H1 (cell line): Measurements from ENCODE around the gene ANP32D. TPM values are rescaled to one million over a fixed set of nuclear protein-coding genes. Genes with fewer than 3 reads are reported as not detected.
"Not testable (repeated sequence)": the region's sequence is repeated elsewhere in the genome, so short reads cannot be mapped to it uniquely, and the experiment has no call there.

Experiments
- CTCF ChIA-PET: fragments of 300-600 bp; sonication (Branson Sonifier 250); formaldehyde crosslinking; loops from one replicate; lab custom pipeline; 2021; ENCODE audit not compliant: partially characterized antibody; lab: Charles Lee
- POLR2A ChIA-PET: fragments of 300-600 bp; sonication (Branson Sonifier 250); formaldehyde crosslinking; loops from one replicate; lab custom pipeline; 2021; ENCODE audit warnings: inconsistent platforms; ENCODE audit not compliant: partially characterized antibody; lab: Charles Lee
- DNase-seq, 2 experiments: peaks; one replicate each; pipeline versions ENCODE4 v3.0.0 to v3.0.0-alpha.2; 2010 to 2022; ENCODE audit warnings: low spot score in 2 of 2, low read depth in 1 of 2, mixed read lengths in 1 of 2
- FAIRE-seq: peaks from 2 replicates; lab custom pipeline; 2011; peaks lifted over from hg19 to GRCh38; lab: Jason Lieb, UNC
- H2AFZ ChIP-seq: 2 replicates; pipeline ENCODE4 v1.8.1; 2012; ENCODE audit warnings: low read length, inconsistent platforms
- H2AK5ac ChIP-seq: 2 replicates; pipeline ENCODE4 v1.6.1; 2013; ENCODE audit warnings: low read depth, low read length
- H2BK120ac ChIP-seq: replicated peaks from 2 replicates; pipeline ENCODE3; 2013; ENCODE audit warnings: low read depth, low read length, inconsistent platforms
- H2BK12ac ChIP-seq: 2 replicates; pipeline ENCODE4 v1.6.1; 2013; ENCODE audit warnings: low read depth, low read length
- H2BK15ac ChIP-seq: 2 replicates; pipeline ENCODE4 v1.6.1; 2013; ENCODE audit warnings: low read length
- H2BK20ac ChIP-seq: 2 replicates; pipeline ENCODE4 v1.6.1; 2013; ENCODE audit warnings: low read length
- H2BK5ac ChIP-seq: 2 replicates; pipeline ENCODE4 v1.6.1; 2013; ENCODE audit warnings: low read depth, low read length
- H3K14ac ChIP-seq: 2 replicates; pipeline ENCODE4 v1.6.1; 2013; ENCODE audit warnings: inconsistent platforms; ENCODE audit not compliant: insufficient read length
- H3K18ac ChIP-seq: 2 replicates; pipeline ENCODE4 v1.6.1; 2013; ENCODE audit warnings: low read length; ENCODE audit errors: extremely low read depth
- H3K23ac ChIP-seq: 2 replicates; pipeline ENCODE4 v1.6.1; 2013; ENCODE audit warnings: inconsistent platforms; ENCODE audit not compliant: insufficient read length
- H3K23me2 ChIP-seq: 2 replicates; pipeline ENCODE4 v1.6.1; 2013; ENCODE audit warnings: low read depth, low read length
- H3K27ac ChIP-seq: 2 replicates; pipeline ENCODE4 v1.6.1; 2011; ENCODE audit warnings: low read depth, low read length, inconsistent platforms
- H3K27me3 ChIP-seq, 4 experiments: replicated peaks in 1 of 4; 1 replicate in 1 of 4; 2 replicates in 3 of 4; pipeline versions ENCODE4 v1.6.1 to v1.8.1; 2011 to 2013; ENCODE audit warnings: low read length in 3 of 4, mild to moderate bottlenecking in 3 of 4, inconsistent platforms in 2 of 4, mixed read lengths in 2 of 4, moderate library complexity in 1 of 4; ENCODE audit not compliant: control insufficient read depth in 3 of 4, insufficient read depth in 3 of 4; ENCODE audit errors: extremely low read depth in 1 of 4
- H3K36me3 ChIP-seq, 4 experiments: 2 replicates each; pipeline versions ENCODE4 v1.6.1 to v1.8.1; 2011 to 2013; ENCODE audit warnings: mild to moderate bottlenecking in 4 of 4, low read length in 3 of 4, moderate library complexity in 2 of 4, control low read depth in 1 of 4, inconsistent platforms in 1 of 4; ENCODE audit not compliant: insufficient read depth in 4 of 4, control insufficient read depth in 2 of 4
- H3K4ac ChIP-seq: replicated peaks from 2 replicates; pipeline ENCODE3; 2013; ENCODE audit warnings: low read length, low read depth, mixed read lengths, inconsistent platforms; ENCODE audit not compliant: insufficient read length
- H3K4me1 ChIP-seq, 4 experiments: replicated peaks in 1 of 4; 1 replicate in 1 of 4; 2 replicates in 3 of 4; pipeline versions ENCODE4 v1.6.1 to v1.8.1; 2011 to 2013; ENCODE audit warnings: low read length in 3 of 4, inconsistent platforms in 2 of 4, mixed read lengths in 1 of 4; ENCODE audit not compliant: insufficient read depth in 4 of 4, control insufficient read depth in 3 of 4
- H3K4me2 ChIP-seq, 2 experiments: 2 replicates each; pipeline versions ENCODE4 v1.6.1 to v1.8.1; 2011 to 2013; ENCODE audit warnings: low read depth in 2 of 2, low read length in 2 of 2, control low read depth in 1 of 2, inconsistent platforms in 1 of 2, mild to moderate bottlenecking in 1 of 2; ENCODE audit not compliant: insufficient read depth in 1 of 2
- H3K4me3 ChIP-seq, 4 experiments: fragments of 200-600, 300-600 bp in 1 of 4; sonication (generic), shearing (Covaris generic), sonication (Bioruptor Twin) in 1 of 4; 2 replicates each; pipeline versions ENCODE4 v1.5.1 to v1.8.1; 2011 to 2016; ENCODE audit warnings: low read length in 4 of 4, low read depth in 3 of 4, control low read depth in 2 of 4, inconsistent platforms in 2 of 4, mild to moderate bottlenecking in 2 of 4, mixed read lengths in 1 of 4, moderate library complexity in 1 of 4; ENCODE audit not compliant: insufficient read depth in 2 of 4; ENCODE audit errors: extremely low read depth in 1 of 4
- H3K56ac ChIP-seq: replicated peaks from 2 replicates; pipeline ENCODE3; 2013; ENCODE audit warnings: low read depth, mild to moderate bottlenecking, mixed read lengths, low read length, inconsistent platforms; ENCODE audit not compliant: insufficient read length
- H3K79me1 ChIP-seq: 2 replicates; pipeline ENCODE4 v1.6.1; 2013; ENCODE audit warnings: low read depth, low read length, control low read depth
- H3K79me2 ChIP-seq, 2 experiments: 2 replicates each; pipeline versions ENCODE4 v1.6.1 to v1.8.1; 2012 to 2013; ENCODE audit warnings: low read length in 2 of 2, mild to moderate bottlenecking in 2 of 2, inconsistent platforms in 1 of 2; ENCODE audit not compliant: insufficient read depth in 2 of 2, control insufficient read depth in 1 of 2
- H3K9ac ChIP-seq, 4 experiments: replicated peaks in 1 of 4; 1 replicate in 1 of 4; 2 replicates in 3 of 4; pipeline versions ENCODE4 v1.6.1 to v1.8.1; 2011 to 2013; ENCODE audit warnings: low read depth in 3 of 4, low read length in 3 of 4, control low read depth in 2 of 4, mild to moderate bottlenecking in 2 of 4, moderate library complexity in 2 of 4, inconsistent platforms in 1 of 4; ENCODE audit errors: extremely low read depth in 1 of 4
- H3K9me3 ChIP-seq, 2 experiments: 2 replicates each; pipeline versions ENCODE4 v1.6.1 to v1.8.1; 2012 to 2013; ENCODE audit warnings: mild to moderate bottlenecking in 2 of 2, moderate library complexity in 2 of 2, control low read depth in 1 of 2, inconsistent platforms in 1 of 2, low read depth in 1 of 2, low read length in 1 of 2, mixed read lengths in 1 of 2; ENCODE audit not compliant: insufficient read depth in 2 of 2
- H4K20me1 ChIP-seq, 2 experiments: replicated peaks in 1 of 2; 2 replicates each; pipeline versions ENCODE3 to v1.8.1; 2011 to 2013; ENCODE audit warnings: inconsistent platforms in 2 of 2, low read length in 2 of 2, mild to moderate bottlenecking in 1 of 2; ENCODE audit not compliant: insufficient read depth in 2 of 2, control insufficient read depth in 1 of 2
- H4K5ac ChIP-seq: 2 replicates; pipeline ENCODE4 v1.6.1; 2013; ENCODE audit warnings: low read length, low read depth, mixed read lengths, inconsistent platforms; ENCODE audit not compliant: insufficient read length
- H4K8ac ChIP-seq: 2 replicates; pipeline ENCODE4 v1.8.0; 2013; ENCODE audit warnings: mild to moderate bottlenecking, moderate library complexity, low read length, inconsistent platforms; ENCODE audit not compliant: insufficient read depth; ENCODE audit errors: extremely low read depth
- H4K91ac ChIP-seq: replicated peaks from 2 replicates; pipeline ENCODE3; 2013; ENCODE audit warnings: low read length, mixed read lengths, inconsistent platforms; ENCODE audit not compliant: insufficient read length
- WGBS, 2 experiments: shearing (Covaris generic) in 1 of 2; methylation state at CpG; one replicate each; pipeline versions ENCODE4 v1.1.6 to v1.1.7; 2013 to 2015; ENCODE audit warnings: low lambda C conversion rate in 2 of 2, mixed read lengths in 2 of 2, inconsistent platforms in 1 of 2, low coverage in 1 of 2, missing lambda C conversion rate in 1 of 2; ENCODE audit not compliant: insufficient replicate concordance in 2 of 2, insufficient coverage in 1 of 2, insufficient read length in 1 of 2; ENCODE audit errors: extremely low coverage in 1 of 2, missing lambda C conversion rate in 1 of 2; 5-methylcytosine and 5-hydroxymethylcytosine counted together
- polyA plus RNA-seq, 7 experiments: library from polyadenylated mRNA; depleted of rRNA in 3 of 7; stranded (reverse) in 5 of 7; unstranded in 2 of 7; fragments of >200 nt in 5 of 7; fragments of 200-250 nt in 2 of 7; gene quantifications; 1 replicate in 5 of 7; 2 replicates in 1 of 7; 4 replicates in 1 of 7; pipeline versions ENCODE4 v1.2.1 to v1.2.3, GENCODE V29; 2011 to 2013; ENCODE audit warnings: missing spikeins in 2 of 7, mixed read lengths in 2 of 7
- total RNA-seq: library from RNA; stranded (reverse); fragmentation: NEBNext Ultra II Directional; extraction: Animal tissue kit (Norgen Biotek cat#: 25700); gene quantifications from 2 replicates; pipeline ENCODE4 v1.2.1, GENCODE V29; 2021

ANP32D gene
- total and polyA plus RNA-seq, 2 of the 8 experiments (the other 6 are each of a cell fraction or from before 2014, with no cell fraction given) = not detected

DNA sequence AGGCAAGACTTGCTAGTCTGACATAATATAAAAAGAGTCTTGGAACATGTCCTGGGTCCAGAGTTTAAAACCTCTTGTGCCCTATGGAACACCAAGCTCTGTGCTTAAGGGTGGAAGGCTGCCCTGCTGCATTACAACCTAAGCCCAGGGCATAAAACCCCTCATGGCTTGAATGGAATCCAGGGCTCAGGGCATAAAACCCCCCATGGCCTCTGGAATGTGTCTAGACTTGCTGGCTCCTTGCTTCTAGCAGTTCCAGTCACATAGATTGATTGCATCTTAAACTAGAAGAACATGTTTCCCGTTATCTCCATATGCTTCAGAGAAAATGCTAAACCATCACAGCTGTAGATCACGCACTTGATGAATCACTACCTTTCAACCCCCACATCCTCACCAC is 34.5 kb downstream of the ANP32D start:
- H2AK5ac ChIP-seq, H3K23ac ChIP-seq, H3K4me2 ChIP-seq, H2BK5ac ChIP-seq, H2BK120ac ChIP-seq, H3K14ac ChIP-seq, H3K9ac ChIP-seq, H3K36me3 ChIP-seq, H2BK12ac ChIP-seq, H3K27ac ChIP-seq, H4K20me1 ChIP-seq, H3K4me3 ChIP-seq, H4K5ac ChIP-seq, H3K56ac ChIP-seq, H4K8ac ChIP-seq, H3K18ac ChIP-seq, H3K27me3 ChIP-seq, H3K79me2 ChIP-seq, H2BK15ac ChIP-seq, DNase-seq, H3K4ac ChIP-seq, H2BK20ac ChIP-seq, H3K4me1 ChIP-seq, H4K91ac ChIP-seq, FAIRE-seq, H3K23me2 ChIP-seq, H3K79me1 ChIP-seq, H2AFZ ChIP-seq, CTCF ChIA-PET, POLR2A ChIA-PET: not testable (repeated sequence)
- H3K9me3 ChIP-seq = peaks cover 25 to 27% of the 10 kb centered on the region in 2 experiments
- 88% methylated on average over 2 of the region's 2 CpGs; no CpG with 5 or more reads in 1 of the 2 experiments for whole genome bisulfite sequencing, 2 experiments
